ENCODE data around the gene DAP. TPM values are rescaled to one million over a fixed set of nuclear protein-coding genes. Genes with fewer than 3 reads are reported as not detected.

DAP gene
- total and polyA plus RNA-seq, 4 donors, result 36.6 to 122 (median 101) TPM

- TF ChIP-seq CTCF (IDR thresholded peaks at IDR 0.05; ENCODE audit: low read depth, low read length, missing input control) (peak; percentile 31), RAD21 (IDR thresholded peaks at IDR 0.05) (peak; percentile 67 to 69), REST (IDR thresholded peaks at IDR 0.05) (no peak), RXRA (IDR thresholded peaks at IDR 0.05) (no peak)
- Histone ChIP-seq H3K9me3 (ENCODE audit: control insufficient read depth in 4 of 4, low read length in 3 of 4) (no peaks in the 10 kb centered on the region), H3K27ac (ENCODE audit: low read depth in 1 of 2, low read length in 2 of 2) (no peak overlapping the region), H3K4me1 (ENCODE audit: control insufficient read depth in 4 of 4, insufficient read depth in 4 of 4, low read length in 3 of 4) (peaks cover 8 to 44% (median 24%) of the 10 kb centered on the region in 4 donors), H3K36me3 (ENCODE audit: control insufficient read depth in 4 of 4, insufficient read depth in 3 of 4, low read depth in 1 of 4, low read length in 3 of 4) (peaks cover 0 to 16% (median 5%) of the 10 kb centered on the region in 4 donors), H3K9ac (ENCODE audit: low read depth in 1 of 2, low read length in 2 of 2) (no peak overlapping the region), H3K4me3 (ENCODE audit: low read depth in 1 of 3, low read length in 3 of 3) (no peak overlapping the region), H3K27me3 (ENCODE audit: control insufficient read depth in 4 of 4, insufficient read depth in 4 of 4, low read length in 3 of 4) (no peaks in the 10 kb centered on the region)
- DNase-seq (ENCODE audit: low spot score), result no peak
- WGBS, result 70% methylated on average over 9 of the region's 9 CpGs
These were observed 19.4 kb downstream of the DAP start for GRCh38 chr5:10741661-10742060.

- peaks cover 13 to 52% (median 34%) of the 10 kb centered on the region in 4 donors for H3K4me1 ChIP-seq (ENCODE audit: control insufficient read depth in 4 of 4, insufficient read depth in 4 of 4, low read length in 3 of 4)
These were observed 20.6 kb downstream of the DAP start for GRCh38 chr5:10740384-10740783.

More at GRCh38 chr5:10740384-10740783, 20.6 kb downstream of the DAP start:
- WGBS, result 99% methylated on average over 2 of the region's 2 CpGs
- no peak for DNase-seq (ENCODE audit: low spot score)
- no peak overlapping the region for H3K9ac ChIP-seq (ENCODE audit: low read depth in 1 of 2, low read length in 2 of 2)
- H3K27ac ChIP-seq (ENCODE audit: low read depth in 1 of 2, low read length in 2 of 2), result no peak overlapping the region
- H3K4me3 ChIP-seq (ENCODE audit: low read depth in 1 of 3, low read length in 3 of 3), result no peak overlapping the region
- no peaks in the 10 kb centered on the region for H3K27me3 ChIP-seq (ENCODE audit: control insufficient read depth in 4 of 4, insufficient read depth in 4 of 4, low read length in 3 of 4)
- peaks cover 0 to 10% (median 5%) of the 10 kb centered on the region in 4 donors for H3K36me3 ChIP-seq (ENCODE audit: control insufficient read depth in 4 of 4, insufficient read depth in 3 of 4, low read depth in 1 of 4, low read length in 3 of 4)
- H3K9me3 ChIP-seq (ENCODE audit: control insufficient read depth in 4 of 4, low read length in 3 of 4), result no peaks in the 10 kb centered on the region
- TF ChIP-seq SP1 (IDR thresholded peaks at IDR 0.05), result no peak
- no peak for TF ChIP-seq RXRA (IDR thresholded peaks at IDR 0.05)
- no peak for TF ChIP-seq HNF4G (IDR thresholded peaks at IDR 0.05)
- TF ChIP-seq ZBTB33 (IDR thresholded peaks at IDR 0.05), result no peak
- no peak for TF ChIP-seq EGR1 (IDR thresholded peaks at IDR 0.05; ENCODE audit: low read depth in 2 of 2)
- no peak for TF ChIP-seq NR2F2 (IDR thresholded peaks at IDR 0.05)
- TF ChIP-seq HNF4A (conservative IDR thresholded peaks at IDR 0.05), result no peak
- no peak for TF ChIP-seq RAD21 (IDR thresholded peaks at IDR 0.05)
- TF ChIP-seq REST (IDR thresholded peaks at IDR 0.05), result no peak
- no peak for TF ChIP-seq JUND (IDR thresholded peaks at IDR 0.05)
- no peak for TF ChIP-seq CTCF (IDR thresholded peaks at IDR 0.05; ENCODE audit: low read depth, low read length, missing input control)
- no peak for TF ChIP-seq MAX (IDR thresholded peaks at IDR 0.05)
- no peak for TF ChIP-seq YY1 (IDR thresholded peaks at IDR 0.05)
- no peak for TF ChIP-seq ATF3 (IDR thresholded peaks at IDR 0.05)
- no peak for TF ChIP-seq FOXA1 (IDR thresholded peaks at IDR 0.05)
- no peak for TF ChIP-seq FOXA2 (IDR thresholded peaks at IDR 0.05)
- no peak for TF ChIP-seq GABPA (IDR thresholded peaks at IDR 0.05 in 1 of 2, conservative IDR thresholded peaks at IDR 0.05 in 1 of 2)
- no peak for TF ChIP-seq TAF1 (conservative IDR thresholded peaks at IDR 0.05)
